ENCODE results near the gene CFHR5.
"Not testable (repeated sequence)": the region's sequence is repeated elsewhere in the genome, so short reads cannot be mapped to it uniquely, and the experiment has no call there.

Gene CFHR5

DNA sequence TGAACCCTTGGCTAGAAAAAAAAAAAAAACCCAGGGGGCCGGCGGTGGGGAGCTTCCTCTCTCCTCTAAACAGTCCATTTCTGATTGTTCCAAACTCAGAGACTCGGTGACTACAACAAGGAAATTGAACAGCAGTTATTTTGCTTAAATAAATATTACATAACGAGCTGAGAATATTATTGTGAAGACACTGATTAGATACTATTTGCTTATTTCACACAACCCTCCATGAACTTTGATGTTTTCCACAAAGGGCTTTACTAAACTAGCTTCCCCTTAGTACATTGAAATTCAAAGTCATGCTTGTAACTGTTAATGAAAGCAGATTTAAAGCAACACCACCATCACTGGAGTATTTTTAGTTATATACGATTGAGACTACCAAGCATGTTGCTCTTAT is at the start of gene CFHR5:
Gene CFHR5, plus strand, starts transcription at position 279 of the 400 bp plus-strand sequence. Its CDS starts 109 bp downstream, at position 388.
- DNase-seq: no peak

DNA sequence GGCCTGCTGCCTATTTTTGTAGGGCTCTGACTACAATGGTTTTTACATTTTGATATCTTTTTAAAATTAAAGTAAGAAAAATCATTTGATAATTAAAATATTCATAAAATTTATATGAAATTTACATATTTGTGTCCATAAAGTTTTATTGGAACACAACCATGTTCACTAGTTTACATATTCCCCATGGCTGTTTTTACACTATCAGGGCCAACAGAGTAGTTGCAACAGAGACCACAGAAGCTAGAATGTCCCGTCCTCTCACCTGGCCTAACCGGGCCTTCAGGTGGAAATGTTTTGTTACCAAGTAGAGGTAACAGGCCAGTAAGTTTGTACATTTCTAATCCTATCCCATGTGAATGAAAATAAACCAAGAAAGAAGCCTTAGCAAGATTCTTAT is 44.5 kb upstream of the CFHR5 start:
- DNase-seq: not testable (repeated sequence)

DNA sequence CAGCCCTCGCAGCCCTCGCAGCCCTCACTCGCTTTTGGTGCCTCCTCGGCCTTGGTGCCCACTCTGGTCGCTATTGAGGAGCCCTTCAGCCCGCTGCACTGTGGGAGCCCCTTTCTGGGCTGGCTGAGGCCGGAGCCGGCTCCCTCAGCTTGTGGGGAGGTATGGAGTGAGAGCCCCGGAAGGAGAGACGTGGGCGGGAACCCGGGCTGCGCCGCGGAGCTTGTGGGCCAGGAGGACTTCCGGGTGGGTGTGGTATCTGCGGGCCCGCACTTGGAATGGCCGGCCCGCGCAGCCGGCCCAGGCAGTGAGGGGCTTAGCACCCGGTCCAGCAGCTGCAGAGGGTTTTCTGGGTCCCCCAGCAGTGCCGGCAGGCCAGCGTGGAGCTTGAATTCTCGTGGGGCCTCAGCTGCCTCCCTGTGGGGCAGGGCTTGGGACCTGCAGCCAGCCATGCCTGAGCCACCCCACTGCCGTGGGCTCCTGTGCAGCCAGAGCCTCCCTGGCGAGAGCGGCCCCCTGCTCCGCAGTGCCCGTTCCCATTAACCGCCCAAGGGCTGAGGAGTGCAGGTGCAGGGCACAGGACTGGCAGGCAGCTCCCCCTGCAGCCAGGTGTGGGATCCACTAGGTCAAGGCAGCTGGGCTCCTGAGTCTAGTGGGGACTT is 43.7 kb upstream of the CFHR5 start:
- no peak for DNase-seq

DNA sequence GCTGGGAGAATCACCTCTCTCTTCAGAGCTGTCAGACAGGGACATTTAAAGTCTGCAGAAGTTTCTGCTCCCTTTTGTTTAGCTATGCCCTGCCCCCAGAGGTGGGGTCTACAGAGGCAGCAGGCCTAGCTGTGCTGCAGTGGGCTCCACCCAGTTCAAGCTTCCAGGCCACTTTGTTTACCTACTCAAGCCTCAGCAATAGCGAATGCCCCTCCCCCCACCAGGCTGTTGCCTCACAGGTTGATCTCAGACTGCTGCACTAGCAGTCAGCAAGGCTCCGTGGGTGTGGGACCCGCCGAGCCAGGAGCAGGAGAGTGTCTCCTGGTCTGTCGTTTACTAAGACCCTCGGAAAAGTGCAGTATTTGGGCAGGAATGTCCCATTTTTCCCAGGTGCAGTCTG is 35.9 kb upstream of the CFHR5 start:
- DNase-seq: not testable (repeated sequence)

DNA sequence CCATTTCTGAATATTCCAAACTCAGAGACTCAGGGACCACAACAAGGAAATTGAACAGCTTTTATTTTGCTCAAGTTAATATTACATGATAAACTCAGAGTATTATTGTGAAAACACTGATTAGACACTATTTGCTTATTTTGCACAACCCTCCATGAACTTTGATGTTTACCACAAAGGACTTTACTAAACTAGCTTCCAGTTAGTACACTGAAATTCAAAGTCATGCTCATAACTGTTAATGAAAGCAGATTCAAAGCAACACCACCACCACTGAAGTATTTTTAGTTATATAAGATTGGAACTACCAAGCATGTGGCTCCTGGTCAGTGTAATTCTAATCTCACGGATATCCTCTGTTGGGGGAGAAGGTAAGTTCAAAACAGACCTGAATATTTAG is 33.8 kb upstream of the CFHR5 start, which contains the start of gene CFHR2:
Gene CFHR2, plus strand, starts transcription at position 171 of the 400 bp plus-strand sequence. Its CDS starts 143 bp downstream, at position 314.
- not testable (repeated sequence) for DNase-seq

DNA sequence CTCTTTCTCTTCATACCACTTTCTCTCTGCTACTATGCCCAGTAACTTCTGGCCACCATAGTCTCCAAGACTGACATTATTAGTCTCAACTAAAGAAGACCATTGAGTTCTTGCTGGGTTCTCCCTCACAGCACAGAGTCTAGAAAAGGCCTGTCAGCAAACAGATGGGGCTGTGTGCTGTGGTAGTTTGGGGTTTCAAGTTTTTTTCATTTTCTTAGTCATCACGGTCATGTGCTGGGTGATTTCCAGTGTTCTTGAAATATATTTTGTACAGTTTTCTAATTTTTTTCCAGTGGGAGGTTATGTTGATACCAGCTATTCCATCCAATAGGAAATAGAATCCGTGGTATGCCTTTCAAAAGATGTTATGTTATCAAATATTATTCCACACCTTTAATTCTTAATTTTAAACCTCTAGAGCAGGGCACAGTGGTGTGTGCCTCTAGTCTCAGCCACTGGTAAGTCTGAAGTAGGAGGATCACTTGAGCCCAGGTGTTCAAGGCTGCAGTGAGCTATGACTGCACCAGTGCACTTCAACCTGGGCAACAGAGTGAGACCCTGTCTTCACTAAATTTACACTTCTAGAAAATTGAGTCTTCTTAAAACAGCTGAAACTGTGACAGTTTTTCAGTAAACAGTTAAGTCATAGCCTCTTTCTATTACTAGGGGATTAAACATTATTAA is 25.5 kb upstream of the CFHR5 start:
- DNase-seq: no peak

DNA sequence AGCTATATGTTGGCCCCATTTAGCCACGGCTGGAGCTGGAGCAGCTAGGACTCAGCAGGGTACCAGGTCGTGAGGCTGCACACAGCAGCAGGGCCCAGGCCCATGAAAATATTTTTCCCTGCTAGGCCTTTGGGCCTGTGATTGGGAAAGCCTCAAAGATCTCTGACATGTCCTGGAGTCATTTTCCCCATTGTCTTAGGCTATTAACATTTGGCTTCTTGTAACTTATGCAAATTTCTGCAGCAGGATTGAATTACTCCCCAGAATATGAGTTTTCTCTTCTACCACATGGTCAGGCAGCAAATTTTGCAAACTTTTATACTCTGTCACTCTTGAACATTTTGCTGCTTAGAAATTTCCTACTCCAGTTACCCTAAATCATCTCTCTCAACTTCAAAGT is 22.6 kb upstream of the CFHR5 start:
- no peak for DNase-seq

DNA sequence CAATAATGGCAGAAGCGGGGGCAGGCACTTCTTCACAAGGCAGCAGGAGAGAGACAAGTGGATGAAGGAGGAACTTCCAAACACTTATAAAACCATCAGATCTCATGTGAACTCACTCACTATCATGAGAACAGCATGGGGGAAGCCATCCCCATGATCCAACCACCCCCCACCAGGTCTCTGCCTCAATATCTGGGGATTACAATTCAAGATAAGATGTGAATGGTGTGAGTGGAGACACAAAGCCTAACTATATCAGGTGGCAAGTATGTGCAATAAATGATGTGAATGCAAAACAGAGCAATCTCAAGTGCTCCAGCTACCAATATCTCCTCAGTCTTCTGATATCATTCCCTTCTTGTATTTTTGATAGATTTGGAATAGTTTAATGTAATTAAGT is 21.4 kb upstream of the CFHR5 start:
- no peak for DNase-seq

DNA sequence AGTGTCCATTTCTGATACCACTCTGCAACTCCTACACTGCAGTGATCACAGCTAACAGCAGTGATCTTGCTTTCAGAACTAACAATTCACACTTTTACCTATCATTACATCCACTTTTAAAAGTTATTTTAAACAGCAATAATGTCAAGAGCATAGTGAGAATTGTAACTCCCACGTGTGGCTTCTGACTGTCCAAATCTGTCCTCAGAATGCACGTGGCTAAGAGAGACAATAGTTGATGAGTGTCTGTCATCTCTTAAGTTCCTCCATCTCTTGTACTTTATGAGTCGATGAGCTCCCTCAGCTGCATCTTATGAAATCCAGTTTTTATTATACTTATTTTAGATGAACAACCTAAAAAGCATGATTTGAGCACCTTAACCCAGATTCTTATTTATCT is 16.5 kb upstream of the CFHR5 start:
- no peak for DNase-seq

DNA sequence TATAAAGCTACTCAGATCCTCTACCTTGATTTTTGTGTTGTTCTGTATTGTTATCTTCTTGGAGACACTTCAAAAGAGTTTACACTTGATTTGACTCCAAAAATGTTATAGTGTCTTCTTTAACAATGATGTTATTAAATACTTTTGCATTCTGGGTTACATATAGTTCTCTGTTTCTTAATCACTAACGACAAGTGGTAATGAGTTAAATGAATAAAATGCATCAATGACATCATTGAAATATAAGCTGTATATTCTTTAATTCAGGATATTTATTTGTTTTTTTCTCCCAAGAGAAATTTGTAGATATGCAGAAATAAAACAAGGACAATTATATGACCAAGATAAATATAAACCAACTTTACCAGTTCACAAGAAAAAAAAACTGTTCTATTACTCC is 7.2 kb upstream of the CFHR5 start:
- DNase-seq: no peak

DNA sequence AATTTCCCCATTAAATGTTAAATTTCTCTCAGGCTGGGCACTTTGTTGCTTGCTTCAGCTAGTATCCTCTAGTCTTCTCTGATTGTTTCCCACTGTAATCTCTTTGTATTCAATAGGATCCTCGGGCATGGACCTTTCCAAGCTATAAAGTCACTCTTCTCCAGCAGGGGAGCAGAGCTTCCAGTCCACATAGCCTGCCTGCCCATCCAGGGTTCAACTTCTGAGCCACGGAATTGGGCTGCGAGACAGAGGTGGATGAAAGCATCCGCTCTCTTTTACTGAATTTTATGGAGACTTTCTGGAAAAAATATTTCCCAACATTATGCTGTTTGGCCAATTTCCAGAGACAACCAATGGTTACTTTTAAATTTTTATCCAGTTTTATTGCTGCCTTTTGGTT is 1.1 kb upstream of the CFHR5 start:
- DNase-seq: no peak

DNA sequence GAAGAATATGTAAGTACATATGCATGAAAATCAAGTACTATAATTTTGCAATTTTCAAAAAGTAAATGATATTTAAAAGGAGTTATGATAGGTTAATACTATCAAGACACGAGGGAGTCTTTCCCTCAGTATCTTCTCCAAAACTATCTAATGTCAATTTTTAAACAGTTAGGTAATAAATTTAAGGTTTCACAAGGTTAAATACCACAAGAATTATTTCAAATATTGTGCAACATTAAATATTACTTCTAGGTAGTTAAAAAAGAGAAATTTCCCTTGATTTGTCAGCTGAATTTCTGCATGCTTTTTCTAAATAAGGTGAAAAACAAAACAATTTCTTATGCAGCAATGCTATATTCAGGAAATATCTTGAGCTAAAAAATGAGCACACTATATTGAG is 3.5 kb downstream of the CFHR5 start:
- no peak for DNase-seq

DNA sequence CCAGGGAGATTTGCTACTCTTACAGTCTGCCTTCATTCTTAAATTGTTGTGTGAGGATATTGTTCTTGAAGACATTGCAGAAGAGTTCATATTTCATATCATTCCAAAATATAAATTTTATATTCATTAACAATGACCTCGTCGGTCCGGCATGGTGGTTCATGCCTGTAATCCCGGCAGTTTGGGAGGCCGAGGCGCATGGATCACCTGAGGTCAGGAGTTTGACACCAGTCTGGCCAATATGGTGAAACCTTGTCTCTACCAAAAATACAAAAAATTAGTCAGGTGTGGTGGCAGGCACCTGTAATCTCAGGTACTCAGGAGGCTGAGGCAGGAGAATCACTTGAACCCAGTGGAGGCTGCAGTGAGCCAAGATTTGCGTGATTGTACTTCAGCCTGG is 4.9 kb downstream of the CFHR5 start:
- not testable (repeated sequence) for DNase-seq

DNA sequence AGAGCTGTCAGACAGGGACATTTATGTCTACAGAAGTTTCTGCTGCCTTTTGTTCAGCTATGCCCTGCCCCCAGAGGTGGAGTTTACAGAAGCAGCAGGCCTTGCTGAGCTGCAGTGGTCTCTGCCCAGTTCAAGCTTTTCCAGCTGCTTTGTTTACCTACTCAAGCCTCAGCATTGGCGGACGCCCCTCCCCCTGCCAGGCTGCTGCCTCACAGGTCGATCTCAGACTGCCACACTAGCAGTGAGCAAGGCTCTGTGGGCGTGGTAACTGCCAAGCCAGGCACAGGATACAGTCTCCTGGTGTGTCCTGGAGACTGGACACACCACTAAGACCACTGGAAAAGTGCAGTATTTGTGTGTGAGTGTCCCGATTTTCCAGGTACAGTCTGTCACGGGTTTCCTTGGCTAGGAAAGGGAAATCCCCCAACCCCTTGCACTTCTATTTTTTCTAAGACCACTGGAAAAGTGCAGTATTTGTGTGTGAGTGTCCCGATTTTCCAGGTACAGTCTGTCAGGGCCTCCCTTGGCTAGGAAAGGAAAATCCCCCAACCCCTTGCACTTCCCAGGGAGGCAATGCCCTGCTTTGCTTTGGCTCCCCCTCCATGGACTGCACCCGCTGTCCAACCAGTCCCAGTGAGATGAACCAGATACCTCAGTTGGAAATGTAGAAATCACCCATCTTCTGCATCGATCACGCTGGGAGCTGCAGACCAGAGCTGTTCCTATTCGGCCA is 14.7 kb downstream of the CFHR5 start:
- DNase-seq: peak; percentile 97

DNA sequence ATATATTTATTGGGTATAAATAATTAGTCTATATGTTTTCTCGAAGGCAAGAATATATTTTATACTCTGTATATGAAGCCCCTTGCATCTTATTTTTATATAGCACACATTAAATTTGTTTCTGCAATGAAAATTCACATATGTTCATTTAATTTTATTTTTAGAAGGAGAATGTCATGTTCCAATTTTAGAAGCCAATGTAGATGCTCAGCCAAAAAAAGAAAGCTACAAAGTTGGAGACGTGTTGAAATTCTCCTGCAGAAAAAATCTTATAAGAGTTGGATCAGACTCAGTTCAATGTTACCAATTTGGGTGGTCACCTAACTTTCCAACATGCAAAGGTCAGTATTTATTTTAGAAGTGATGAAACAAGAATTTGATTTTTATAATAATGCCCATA is 16.6 kb downstream of the CFHR5 start:
- no peak for DNase-seq

DNA sequence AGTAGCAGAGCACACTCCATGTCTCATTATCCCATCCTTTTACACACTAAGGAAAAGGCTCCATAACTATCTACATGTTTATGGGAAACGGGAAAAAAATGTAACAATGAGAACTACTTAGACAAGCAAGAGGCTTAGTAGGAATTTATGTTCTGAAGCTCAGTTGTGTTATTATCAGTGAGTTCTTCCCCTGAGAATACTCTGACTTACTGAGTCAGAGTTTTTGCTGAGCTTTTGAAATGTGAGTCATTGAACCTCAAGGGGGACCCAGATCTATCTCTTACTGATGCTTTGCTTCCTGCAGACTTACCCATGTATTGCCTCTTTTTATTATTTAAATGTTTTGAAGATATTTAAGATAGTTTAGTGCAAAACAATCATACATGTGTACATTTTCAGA is 20.1 kb downstream of the CFHR5 start:
- DNase-seq: no peak

DNA sequence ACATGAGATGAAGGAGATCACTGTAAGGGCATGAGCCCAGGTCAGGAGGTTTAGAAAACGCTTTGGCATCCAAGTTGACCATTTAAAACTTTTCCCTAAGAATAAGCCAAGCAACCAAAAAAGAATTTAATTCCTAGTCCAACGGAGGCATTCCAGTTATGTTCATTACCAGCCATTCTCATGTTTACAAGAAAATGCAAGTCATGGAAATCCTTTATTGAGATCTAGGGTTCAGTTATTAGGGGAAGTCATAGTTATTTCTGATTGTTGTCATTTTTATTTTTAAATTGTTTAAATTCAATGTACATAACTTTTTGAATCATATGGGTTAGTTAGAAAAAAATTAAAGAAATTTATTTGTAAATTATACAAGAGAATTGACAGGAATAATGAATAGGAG is 24.5 kb downstream of the CFHR5 start:
- DNase-seq: no peak

DNA sequence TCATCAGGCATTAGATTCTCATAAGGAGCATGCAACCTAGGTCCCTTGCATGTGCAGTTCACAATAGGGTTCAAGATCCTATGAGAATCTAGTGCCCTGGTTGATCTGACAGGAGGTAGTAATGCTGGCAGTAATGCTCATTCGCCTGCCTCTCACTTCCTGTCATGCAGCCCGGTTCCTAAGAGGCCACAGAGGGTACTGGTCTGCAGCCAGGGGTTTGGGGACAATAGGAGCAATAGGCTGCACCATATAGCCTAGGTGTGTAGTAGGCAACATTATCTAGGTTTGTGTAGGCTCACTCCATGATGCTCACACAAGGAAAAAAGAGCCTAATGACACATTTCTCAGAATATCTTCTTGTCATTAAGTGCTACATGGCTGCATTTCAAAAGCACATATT is 25.8 kb downstream of the CFHR5 start:
- no peak for DNase-seq

DNA sequence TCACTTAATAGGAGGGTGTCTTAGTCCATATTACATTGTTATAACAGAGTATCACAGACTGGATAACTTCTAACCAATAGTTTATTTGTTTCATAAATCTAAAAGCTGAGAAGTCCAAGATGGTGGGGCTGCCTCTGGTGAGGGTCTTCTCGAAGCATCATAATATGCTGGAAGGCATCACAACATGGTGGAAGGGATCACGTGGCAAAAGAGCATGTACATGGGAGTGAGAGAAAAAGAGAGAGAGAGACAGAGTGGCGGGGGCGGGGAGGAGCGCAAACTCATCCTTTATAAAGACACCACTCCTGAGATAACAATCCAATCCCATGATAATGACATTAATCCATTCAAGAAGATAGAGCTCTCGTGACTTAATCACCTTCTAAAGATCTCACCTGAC is 31.5 kb downstream of the CFHR5 start:
- DNase-seq: no peak

DNA sequence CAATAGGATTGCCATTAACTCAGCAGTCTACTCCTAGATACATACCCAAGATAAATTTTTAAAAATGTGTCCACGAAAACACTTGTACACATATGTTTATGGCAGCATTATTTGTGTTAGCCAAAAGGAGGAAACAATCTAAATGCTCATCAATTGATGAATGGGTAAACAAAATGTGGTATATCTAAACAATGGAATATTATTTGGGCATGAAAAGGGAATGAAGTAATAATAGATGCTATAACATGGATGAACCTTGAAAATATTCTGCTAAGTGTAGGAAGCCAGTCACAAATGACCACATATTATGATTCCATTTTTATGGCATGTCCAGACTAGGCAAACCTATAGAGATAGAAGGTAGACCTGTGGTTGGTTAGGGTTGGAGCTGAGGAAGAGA is 34.3 kb downstream of the CFHR5 start:
- no peak for DNase-seq

DNA sequence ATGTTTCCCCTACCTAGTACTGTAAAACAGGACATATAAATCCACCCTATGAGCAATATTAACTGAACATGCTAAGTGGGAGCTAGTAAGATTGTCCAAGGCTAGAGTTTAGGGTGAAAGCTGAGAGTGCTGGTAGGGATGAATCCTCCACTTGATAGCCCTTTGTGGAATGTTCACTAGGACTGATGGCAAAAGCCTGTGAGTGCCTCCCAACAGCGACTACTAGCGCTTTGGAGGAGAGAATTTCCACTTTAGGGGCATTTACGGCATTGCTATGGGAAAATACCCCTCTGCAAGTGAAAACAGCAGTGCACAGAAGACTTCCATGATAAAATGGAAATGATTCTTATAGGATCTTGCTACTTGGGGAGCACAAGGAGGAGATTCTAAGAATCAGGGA is 35.9 kb downstream of the CFHR5 start:
- no peak for DNase-seq

DNA sequence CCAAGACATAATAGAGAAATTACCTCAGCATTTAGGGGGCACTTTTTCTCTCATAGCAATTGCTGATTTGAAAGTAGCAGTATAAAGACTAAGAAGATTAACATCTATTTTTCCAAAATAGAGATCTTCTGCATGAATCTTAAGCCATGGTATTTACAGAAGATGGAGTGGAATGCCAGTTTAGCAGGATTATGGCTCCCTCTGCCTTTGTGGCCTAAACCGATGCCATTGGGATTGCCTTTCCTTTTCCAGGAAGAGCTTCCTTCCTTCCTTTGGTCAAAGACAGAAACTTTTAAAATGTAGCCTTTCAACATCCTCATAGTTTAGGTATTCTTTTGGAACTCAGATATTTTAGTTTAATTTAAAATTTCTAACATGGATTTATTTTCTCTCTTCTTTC is 39.4 kb downstream of the CFHR5 start:
- DNase-seq: no peak

DNA sequence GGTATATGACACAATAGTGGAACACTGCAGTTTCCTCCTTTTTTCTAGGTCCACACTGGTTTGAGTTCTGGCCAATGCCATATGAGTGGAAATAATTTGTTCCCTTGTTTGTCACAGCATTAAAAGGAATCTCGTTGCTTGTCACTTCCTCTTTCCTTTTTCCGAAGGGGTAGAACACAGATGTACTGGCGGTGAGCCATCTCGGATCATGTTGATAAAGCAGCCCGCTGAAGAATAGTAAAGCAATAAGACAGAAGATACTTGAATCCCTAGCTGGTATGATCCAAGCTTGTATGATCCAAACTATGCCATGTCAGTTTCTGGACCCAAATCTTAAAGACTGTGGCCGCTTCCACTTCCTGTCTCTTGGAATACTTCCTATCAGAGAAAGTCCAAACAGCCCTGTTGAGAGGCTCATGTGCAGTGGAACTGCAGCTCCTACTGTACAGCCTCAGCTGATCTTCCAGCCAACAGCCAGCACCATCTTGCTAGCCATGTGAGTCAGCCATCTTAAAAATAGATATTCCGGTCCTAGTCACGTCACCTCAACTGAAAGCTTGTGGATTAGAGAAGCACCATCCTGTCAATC is 40.3 kb downstream of the CFHR5 start:
- DNase-seq: no peak

DNA sequence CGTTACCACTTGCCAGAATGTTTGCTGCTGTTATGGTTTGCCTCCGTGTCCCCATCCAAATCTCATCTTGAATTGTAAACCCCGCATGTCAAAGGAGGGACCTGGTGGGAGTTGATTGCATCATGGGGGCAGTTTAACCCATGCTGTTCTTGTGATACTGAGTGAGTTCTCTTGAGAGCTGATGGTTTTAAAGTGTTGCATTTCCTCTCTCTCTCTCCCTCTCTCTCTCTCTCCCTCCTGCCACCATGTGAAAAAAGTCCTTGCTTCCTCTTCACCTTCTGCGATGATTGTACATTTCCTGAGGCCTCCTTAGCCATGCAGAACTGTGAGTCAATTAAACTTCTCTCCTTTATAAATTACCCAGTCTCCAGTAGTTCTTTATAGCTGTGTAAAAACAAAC is 44.4 kb downstream of the CFHR5 start:
- no peak for DNase-seq

Data from islet precursor cell (in vitro differentiated cells).